Mononuclear cell (primary cell): Measurements from ENCODE around the gene EDN1. TPM values are rescaled to one million over a fixed set of nuclear protein-coding genes. Genes with fewer than 3 reads are reported as not detected.

Experiments
- H3K27me3 ChIP-seq: 2 replicates; pipeline ENCODE4 v1.6.0; 2011; ENCODE audit warnings: low read length, control low read depth; ENCODE audit not compliant: insufficient read depth
- H3K4me1 ChIP-seq: 2 replicates; pipeline ENCODE4 v1.5.1; 2011; ENCODE audit warnings: mild to moderate bottlenecking, low read length, control low read depth; ENCODE audit not compliant: insufficient read depth
- H3K4me3 ChIP-seq: 2 replicates; pipeline ENCODE4 v1.5.1; 2011; ENCODE audit warnings: mild to moderate bottlenecking, low read length, moderate library complexity
- H3K9me3 ChIP-seq: 2 replicates; pipeline ENCODE4 v1.5.1; 2011; ENCODE audit warnings: low read depth, mild to moderate bottlenecking, control low read depth, low read length
- total RNA-seq: library from RNA; depleted of rRNA; stranded (reverse); fragments of >200 nt; gene quantifications from one replicate; pipeline ENCODE4 v1.2.3, GENCODE V29; 2012

EDN1 gene
- total RNA-seq, 1 donor, result 4.9 TPM

DNA sequence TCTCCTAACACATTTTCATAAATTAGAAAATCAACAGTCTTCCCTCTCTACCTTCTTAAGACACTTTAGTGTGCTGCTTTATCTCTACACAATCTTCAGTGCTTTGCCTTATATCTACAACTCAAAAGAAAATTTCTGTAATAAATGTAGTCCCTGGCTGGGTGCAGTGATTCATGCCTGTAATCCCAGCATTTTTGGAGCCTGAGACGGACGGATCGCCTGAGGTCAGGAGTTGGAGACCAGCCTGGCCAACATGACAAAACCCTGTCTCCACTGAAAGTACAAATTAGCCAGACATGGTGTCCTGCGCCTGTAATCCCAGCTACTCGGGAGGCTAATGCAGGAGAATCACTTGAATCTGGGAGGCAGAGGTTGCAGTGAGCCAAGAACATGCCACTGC lies 9.7 kb upstream of the EDN1 start:
- H3K9me3 ChIP-seq, result no peaks in the 10 kb centered on the region
- no peak overlapping the region for H3K4me3 ChIP-seq
- no peaks in the 10 kb centered on the region for H3K27me3 ChIP-seq
- H3K4me1 ChIP-seq, result peaks cover 13% of the 10 kb centered on the region

DNA sequence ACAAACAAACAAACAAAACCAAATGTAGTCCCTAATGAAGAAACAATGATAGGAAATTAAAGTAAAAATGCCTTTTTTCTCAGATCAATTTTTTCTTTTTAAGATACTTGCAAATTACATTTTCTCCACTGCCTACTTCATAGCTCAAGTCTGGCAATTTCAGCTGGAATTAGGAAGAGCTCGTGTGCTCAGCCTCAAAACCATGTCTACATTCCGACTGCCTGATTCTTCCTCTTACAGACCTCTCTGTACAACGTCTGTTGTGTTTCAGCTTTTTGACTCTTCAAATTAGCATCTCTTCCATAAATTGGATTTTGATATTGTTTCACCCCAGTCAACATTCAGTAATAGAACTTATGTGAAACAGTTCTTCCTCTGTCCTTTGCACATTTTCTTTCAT lies 9.3 kb upstream of the EDN1 start:
- Histone ChIP-seq H3K4me1 (peaks cover 13% of the 10 kb centered on the region), H3K27me3 (no peaks in the 10 kb centered on the region), H3K9me3 (no peaks in the 10 kb centered on the region), H3K4me3 (no peak overlapping the region)

- Histone ChIP-seq H3K27me3 (no peaks in the 10 kb centered on the region), H3K9me3 (no peaks in the 10 kb centered on the region), H3K4me3 (no peak overlapping the region), H3K4me1 (peaks cover 15% of the 10 kb centered on the region)
These were observed 6.3 kb upstream of the EDN1 start for GRCh38 chr6:12283904-12284303.

DNA sequence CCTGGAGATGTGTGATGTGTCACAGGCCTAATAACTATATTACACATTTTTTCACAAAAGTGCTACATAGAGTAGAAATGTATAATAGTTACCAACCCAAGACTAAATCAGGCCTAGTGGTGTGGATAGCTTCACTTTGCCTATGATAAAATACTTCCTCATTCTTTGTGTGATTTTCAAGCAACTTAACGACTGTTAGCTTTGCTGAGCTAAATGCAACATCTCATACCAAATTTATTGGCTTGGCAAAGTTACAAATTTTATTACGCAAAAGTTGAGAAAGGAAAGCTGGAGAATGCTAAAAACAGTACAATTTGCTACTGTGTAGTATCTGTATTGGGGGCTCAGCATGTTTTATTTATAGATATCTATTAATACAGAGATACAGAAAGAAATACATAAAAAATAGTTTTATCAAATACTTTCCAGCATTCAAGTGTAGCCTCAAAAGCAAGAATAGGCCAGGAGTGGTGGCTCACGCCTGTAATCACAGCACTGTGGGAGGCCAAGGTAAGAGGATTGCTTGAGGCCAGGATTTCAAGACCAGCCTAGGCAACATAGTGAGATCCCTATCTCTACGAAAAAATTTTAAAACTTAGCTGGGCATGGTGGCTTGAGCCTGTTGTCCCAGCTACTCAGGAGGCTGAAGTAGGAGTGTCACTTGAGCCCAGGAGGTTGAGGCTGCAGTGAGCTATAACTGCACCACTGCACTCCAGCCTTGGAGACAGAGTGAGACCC lies 3.6 kb upstream of the EDN1 start:
- Histone ChIP-seq H3K4me3 (no peak overlapping the region), H3K9me3 (no peaks in the 10 kb centered on the region), H3K4me1 (peaks cover 26% of the 10 kb centered on the region), H3K27me3 (peaks cover 10% of the 10 kb centered on the region)

- no peak overlapping the region for H3K4me3 ChIP-seq
- peaks cover 27% of the 10 kb centered on the region for H3K27me3 ChIP-seq
- H3K9me3 ChIP-seq, result no peaks in the 10 kb centered on the region
- peaks cover 26% of the 10 kb centered on the region for H3K4me1 ChIP-seq
These were observed 1.9 kb upstream of the EDN1 start for GRCh38 chr6:12288211-12288618.

- peaks cover 32% of the 10 kb centered on the region for H3K27me3 ChIP-seq
- H3K9me3 ChIP-seq, result no peaks in the 10 kb centered on the region
- H3K4me1 ChIP-seq, result peaks cover 26% of the 10 kb centered on the region
- H3K4me3 ChIP-seq, result no peak overlapping the region
These were observed 1.2 kb upstream of the EDN1 start for GRCh38 chr6:12288914-12289313.

DNA sequence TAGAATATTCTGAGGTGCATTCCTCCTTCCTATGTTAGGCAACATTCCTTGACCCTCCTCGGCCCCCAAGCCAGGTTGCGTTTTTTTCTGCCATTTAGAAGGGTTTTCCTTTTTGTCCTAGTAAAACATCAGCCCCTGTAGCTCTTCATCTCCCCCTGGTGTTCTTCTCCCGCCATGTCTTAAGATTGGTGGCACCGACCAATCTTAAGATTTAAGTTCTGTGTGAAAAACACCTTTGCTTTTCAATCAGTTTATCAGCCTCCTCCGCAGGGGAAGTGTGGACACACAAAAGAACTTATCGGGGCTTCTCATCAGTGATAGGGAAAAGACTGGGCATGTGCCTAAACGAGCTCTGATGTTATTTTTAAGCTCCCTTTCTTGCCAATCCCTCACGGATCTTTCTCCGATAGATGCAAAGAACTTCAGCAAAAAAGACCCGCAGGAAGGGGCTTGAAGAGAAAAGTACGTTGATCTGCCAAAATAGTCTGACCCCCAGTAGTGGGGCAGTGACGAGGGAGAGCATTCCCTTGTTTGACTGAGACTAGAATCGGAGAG lies 719 bp upstream of the EDN1 start:
- peaks cover 33% of the 10 kb centered on the region for H3K27me3 ChIP-seq
- H3K4me3 ChIP-seq, result peak overlapping the region; percentile 31
- H3K9me3 ChIP-seq, result no peaks in the 10 kb centered on the region
- peaks cover 26% of the 10 kb centered on the region for H3K4me1 ChIP-seq

DNA sequence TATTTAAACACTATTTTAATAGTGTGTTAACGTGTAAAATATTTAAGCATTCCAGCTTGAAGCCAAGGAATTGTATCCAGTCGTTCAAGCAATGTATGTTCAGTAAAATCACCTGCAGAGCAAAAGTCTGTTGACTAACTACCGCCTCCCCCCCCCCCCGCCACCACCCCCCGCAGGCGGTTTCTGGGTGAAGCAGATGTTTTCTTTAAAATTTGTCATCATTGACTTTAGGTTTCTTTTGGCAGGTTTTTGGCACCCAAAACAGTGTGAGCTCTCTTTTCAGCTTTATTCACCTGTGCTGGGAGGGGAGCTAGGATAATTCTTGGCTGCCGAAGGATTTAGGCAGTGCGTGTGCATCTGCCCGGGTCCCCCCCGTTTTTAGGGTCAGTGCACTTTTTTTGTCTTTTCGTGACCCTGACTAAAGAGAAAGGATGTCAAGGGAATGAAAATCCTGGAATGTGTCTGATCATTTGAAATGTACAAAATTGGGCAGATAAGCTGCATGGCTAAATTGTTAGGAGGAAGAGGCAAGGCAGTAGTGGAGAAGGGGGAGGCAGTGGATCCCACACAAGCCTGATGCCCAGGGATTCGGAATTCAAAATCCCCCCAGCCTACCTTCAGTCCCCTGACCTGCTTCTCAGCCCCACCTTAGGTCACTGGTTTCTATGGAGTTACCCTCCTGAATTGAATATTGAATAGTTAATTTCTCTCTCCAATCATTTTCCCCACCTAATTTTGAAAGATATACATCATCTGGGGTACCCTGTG lies 1.1 kb downstream of the EDN1 start:
- Histone ChIP-seq H3K4me3 (no peak overlapping the region), H3K27me3 (peaks cover 33% of the 10 kb centered on the region), H3K4me1 (peaks cover 26% of the 10 kb centered on the region)

DNA sequence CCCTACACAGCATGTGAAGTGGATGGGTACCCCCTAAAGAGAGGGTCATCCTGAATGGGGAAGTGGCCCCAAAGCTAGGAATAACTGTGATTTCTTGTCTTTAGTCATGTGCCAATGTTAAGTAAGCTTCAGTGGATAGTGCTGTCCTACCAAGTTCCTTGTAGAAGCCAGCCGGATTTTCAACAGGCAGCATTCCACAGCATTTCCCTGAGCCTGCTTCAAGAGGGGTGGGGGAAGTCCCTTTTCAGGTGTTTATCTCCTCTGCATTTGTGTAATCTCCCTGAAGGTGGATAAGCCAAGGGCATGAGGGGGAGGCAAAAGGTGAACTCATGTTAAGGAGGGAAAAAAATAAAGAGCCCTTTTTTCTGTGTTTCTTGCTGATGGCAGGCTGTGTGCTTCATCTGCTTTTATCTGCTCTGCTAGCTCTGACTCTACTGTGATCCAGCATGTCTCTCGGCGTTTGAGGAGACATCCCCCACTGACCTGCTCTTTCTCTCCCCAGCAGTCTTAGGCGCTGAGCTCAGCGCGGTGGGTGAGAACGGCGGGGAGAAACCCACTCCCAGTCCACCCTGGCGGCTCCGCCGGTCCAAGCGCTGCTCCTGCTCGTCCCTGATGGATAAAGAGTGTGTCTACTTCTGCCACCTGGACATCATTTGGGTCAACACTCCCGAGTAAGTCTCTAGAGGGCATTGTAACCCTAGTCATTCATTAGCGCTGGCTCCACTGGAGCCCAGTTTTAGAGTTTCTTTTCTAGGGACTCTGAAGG lies 1.9 kb downstream of the EDN1 start:
- Histone ChIP-seq H3K4me3 (no peak overlapping the region), H3K9me3 (no peaks in the 10 kb centered on the region), H3K4me1 (peaks cover 19% of the 10 kb centered on the region), H3K27me3 (peaks cover 33% of the 10 kb centered on the region)

More for the DNA sequence above, 1.1 kb downstream of the EDN1 start:
- no peaks in the 10 kb centered on the region for H3K9me3 ChIP-seq

DNA sequence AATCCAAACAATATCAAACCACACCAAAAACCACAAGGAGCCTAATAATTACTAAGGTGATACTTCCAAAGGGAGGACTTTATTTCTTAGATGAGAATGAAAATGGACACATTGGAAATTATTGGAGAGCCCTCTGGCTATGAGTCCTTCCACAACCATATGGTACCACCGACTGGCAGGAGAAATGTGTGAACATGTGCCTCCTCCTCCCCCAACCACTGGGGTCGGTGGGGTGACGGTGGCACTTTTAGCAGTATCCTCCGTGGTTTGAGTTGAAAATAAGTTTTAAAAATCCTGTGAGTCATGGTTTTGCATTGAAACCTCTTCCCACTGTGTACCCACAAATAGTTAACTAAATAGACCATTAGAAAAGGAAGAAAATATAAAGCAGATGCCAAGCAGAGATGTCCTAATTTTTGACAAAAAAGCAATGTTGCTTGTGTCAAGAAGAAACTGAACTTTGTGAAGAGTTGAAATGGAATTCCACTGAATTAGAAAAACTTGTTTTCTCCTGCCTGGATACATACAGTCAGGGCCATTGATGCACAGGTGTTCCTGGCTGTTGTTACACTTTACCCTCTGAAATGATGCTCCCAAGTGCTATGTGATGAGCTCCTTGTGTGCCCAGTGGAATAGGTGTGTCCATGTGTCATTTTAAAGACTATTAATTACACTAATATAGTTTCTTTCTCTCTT lies 3.2 kb downstream of the EDN1 start:
- H3K4me3 ChIP-seq, result no peak overlapping the region
- H3K4me1 ChIP-seq, result peaks cover 17% of the 10 kb centered on the region
- peaks cover 33% of the 10 kb centered on the region for H3K27me3 ChIP-seq
- no peaks in the 10 kb centered on the region for H3K9me3 ChIP-seq

DNA sequence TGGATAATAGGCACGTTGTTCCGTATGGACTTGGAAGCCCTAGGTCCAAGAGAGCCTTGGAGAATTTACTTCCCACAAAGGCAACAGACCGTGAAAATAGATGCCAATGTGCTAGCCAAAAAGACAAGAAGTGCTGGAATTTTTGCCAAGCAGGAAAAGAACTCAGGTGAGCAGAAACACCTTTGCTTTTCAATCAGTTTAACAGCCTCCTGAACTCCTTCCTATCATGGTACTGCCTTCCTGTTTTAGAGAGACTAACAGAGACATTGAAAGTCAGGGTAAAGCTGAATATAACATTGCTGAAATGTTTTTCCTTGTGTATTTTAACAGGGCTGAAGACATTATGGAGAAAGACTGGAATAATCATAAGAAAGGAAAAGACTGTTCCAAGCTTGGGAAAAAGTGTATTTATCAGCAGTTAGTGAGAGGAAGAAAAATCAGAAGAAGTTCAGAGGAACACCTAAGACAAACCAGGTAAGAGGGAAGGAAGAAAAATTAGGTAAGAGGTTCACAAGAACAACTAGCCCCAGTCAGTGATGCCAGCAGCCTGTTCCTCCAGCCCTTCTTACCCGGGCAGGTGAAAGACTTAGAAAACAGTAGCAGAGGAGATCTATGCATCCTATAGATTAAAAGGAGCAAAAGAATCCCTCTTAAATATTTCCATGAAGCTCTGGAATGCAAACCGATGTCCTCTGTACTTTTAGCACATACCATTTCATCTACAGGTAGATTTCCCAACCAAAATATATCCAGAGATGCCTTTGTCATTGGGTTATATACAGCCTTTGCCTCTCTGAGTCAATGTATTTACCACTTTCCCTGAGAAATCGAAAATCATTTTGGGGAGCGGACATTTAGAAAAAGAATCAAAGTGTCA lies 4.0 kb downstream of the EDN1 start:
- H3K9me3 ChIP-seq, result no peaks in the 10 kb centered on the region
- H3K4me3 ChIP-seq, result no peak overlapping the region
- peaks cover 15% of the 10 kb centered on the region for H3K4me1 ChIP-seq

GRCh38 chr6:12294851-12295536 lies 4.8 kb downstream of the EDN1 start:
- Histone ChIP-seq H3K4me1 (peaks cover 7% of the 10 kb centered on the region), H3K9me3 (no peaks in the 10 kb centered on the region), H3K4me3 (no peak overlapping the region), H3K27me3 (peaks cover 33% of the 10 kb centered on the region)

More for the DNA sequence above, 4.0 kb downstream of the EDN1 start:
- H3K27me3 ChIP-seq, result peaks cover 33% of the 10 kb centered on the region

GRCh38 chr6:12295558-12296254 lies 5.5 kb downstream of the EDN1 start:
- Histone ChIP-seq H3K4me1 (no peaks in the 10 kb centered on the region), H3K4me3 (no peak overlapping the region), H3K9me3 (no peaks in the 10 kb centered on the region), H3K27me3 (peaks cover 31% of the 10 kb centered on the region)
